ENCODE results near the gene TRMT13. TPM values are rescaled to one million over a fixed set of nuclear protein-coding genes. Genes with fewer than 3 reads are reported as not detected.

Gene TRMT13
- total RNA-seq, 1 experiment from 2014 or later: 23.3 TPM

DNA sequence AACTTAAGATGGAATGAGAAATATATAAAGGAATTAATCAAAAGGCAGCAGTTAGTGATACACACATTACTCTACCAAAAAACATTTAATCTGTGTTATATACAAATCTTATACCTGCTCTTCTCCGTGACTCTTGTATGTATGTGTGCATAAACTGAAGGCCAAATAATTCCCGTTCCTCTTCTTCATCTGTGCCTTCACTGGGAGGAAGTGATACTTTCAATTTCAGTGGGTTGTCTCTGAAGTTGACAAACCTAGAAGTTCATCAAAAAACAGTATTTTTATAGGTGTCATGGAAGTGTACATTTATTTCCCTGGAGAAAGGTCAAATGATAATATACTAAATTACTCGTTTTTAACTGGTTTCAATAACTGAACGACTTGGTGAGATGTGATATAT, 19.3 kb downstream of the TRMT13 start:
- Histone ChIP-seq H3K9me3 (ENCODE audit: low read depth, low read length, poor library complexity, severe bottlenecking) (no peaks in the 10 kb centered on the region), H3K36me3 (ENCODE audit: insufficient read depth, low read length, poor library complexity, severe bottlenecking) (peaks cover 19% of the 10 kb centered on the region), H3K4me1 (ENCODE audit: insufficient read depth, low read length, poor library complexity, severe bottlenecking) (no peaks in the 10 kb centered on the region), H3K4me3 (ENCODE audit: low read depth, low read length, poor library complexity, severe bottlenecking) (no peak overlapping the region), H3K27me3 (replicated peaks; ENCODE audit: insufficient read depth, low read depth, low read length, poor library complexity) (no peaks in the 10 kb centered on the region), H3K27ac (ENCODE audit: low read depth, low read length, poor library complexity, severe bottlenecking) (no peak overlapping the region)
- ChIA-PET POLR2A (ENCODE audit: low non-redundant PET) (no interaction called here), CTCF (no interaction called here)
- no TSS peak for BruUV-seq (replicated peaks)
- no peak for DNase-seq (ENCODE audit: low spot score)
- intact Hi-C loops (cut with micrococcal nuclease; ENCODE audit: unreplicated experiment): no loop called here
- TF ChIP-seq, protein P1, sequence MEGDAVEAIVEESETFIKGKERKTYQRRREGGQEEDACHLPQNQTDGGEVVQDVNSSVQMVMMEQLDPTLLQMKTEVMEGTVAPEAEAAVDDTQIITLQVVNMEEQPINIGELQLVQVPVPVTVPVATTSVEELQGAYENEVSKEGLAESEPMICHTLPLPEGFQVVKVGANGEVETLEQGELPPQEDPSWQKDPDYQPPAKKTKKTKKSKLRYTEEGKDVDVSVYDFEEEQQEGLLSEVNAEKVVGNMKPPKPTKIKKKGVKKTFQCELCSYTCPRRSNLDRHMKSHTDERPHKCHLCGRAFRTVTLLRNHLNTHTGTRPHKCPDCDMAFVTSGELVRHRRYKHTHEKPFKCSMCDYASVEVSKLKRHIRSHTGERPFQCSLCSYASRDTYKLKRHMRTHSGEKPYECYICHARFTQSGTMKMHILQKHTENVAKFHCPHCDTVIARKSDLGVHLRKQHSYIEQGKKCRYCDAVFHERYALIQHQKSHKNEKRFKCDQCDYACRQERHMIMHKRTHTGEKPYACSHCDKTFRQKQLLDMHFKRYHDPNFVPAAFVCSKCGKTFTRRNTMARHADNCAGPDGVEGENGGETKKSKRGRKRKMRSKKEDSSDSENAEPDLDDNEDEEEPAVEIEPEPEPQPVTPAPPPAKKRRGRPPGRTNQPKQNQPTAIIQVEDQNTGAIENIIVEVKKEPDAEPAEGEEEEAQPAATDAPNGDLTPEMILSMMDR (conservative IDR thresholded peaks at IDR 0.05; ENCODE audit: low read depth, low read length): no peak
- no peak for TF ChIP-seq EZH2 (IDR thresholded peaks at IDR 0.05; ENCODE audit: borderline replicate concordance, low read depth, low read length, poor library complexity, severe bottlenecking)

DNA sequence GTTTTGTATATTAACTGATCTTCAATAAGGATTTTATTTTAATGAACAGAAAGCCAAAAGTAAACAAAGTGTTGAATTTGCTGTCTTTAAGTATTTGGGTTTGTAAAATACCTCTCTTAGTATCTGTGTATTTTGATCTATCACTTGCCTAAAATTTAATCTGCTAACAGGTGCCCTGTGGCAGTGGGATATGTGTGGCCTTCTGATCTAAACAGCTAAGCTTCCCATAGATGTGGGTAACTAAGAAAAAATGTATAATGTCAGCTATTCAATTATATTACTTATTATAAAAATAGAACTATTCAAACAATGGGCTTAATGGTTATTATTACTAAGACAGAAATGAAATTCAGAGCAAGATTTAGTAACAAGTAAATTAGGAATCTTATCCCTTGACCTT, 29.9 kb downstream of the TRMT13 start:
- ChIA-PET CTCF (no interaction called here), POLR2A (ENCODE audit: low non-redundant PET) (no interaction called here)
- H3K27ac ChIP-seq (ENCODE audit: low read depth, low read length, poor library complexity, severe bottlenecking): no peak overlapping the region
- H3K9me3 ChIP-seq (ENCODE audit: low read depth, low read length, poor library complexity, severe bottlenecking): no peaks in the 10 kb centered on the region
- intact Hi-C loops (cut with micrococcal nuclease; ENCODE audit: unreplicated experiment): no loop called here
- H3K27me3 ChIP-seq (replicated peaks; ENCODE audit: insufficient read depth, low read depth, low read length, poor library complexity): no peaks in the 10 kb centered on the region
- H3K4me1 ChIP-seq (ENCODE audit: insufficient read depth, low read length, poor library complexity, severe bottlenecking): no peaks in the 10 kb centered on the region
- TF ChIP-seq EZH2 (IDR thresholded peaks at IDR 0.05; ENCODE audit: borderline replicate concordance, low read depth, low read length, poor library complexity, severe bottlenecking): no peak
- TF ChIP-seq, protein P1 (conservative IDR thresholded peaks at IDR 0.05; ENCODE audit: low read depth, low read length): no peak
- H3K4me3 ChIP-seq (ENCODE audit: low read depth, low read length, poor library complexity, severe bottlenecking): no peak overlapping the region
- DNase-seq (ENCODE audit: low spot score): no peak
- BruUV-seq (replicated peaks): no TSS peak
- H3K36me3 ChIP-seq (ENCODE audit: insufficient read depth, low read length, poor library complexity, severe bottlenecking): no peaks in the 10 kb centered on the region

DNA sequence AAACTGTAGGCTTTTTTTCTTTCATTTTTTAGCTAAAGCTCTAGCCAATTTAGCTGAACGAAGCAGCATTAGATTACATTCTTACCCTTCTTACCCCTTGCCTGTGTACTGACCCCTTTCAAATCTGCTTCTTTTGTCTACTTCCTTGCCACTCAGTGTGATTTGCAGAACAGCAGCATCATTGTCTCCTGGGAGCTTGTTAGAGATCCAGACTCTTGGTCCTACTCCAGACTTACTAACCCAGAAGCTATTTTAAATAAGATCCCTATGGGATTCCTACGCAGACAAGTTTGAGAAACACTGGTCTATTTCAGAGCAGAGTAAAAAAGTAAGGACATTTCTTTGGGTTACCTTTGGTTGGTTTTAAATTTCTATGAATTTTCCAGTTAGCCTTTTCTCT, 31.3 kb downstream of the TRMT13 start:
- no peaks in the 10 kb centered on the region for H3K9me3 ChIP-seq (ENCODE audit: low read depth, low read length, poor library complexity, severe bottlenecking)
- intact Hi-C loops (cut with micrococcal nuclease; ENCODE audit: unreplicated experiment): no loop called here
- no peak overlapping the region for H3K4me3 ChIP-seq (ENCODE audit: low read depth, low read length, poor library complexity, severe bottlenecking)
- H3K36me3 ChIP-seq (ENCODE audit: insufficient read depth, low read length, poor library complexity, severe bottlenecking): no peaks in the 10 kb centered on the region
- CTCF ChIA-PET: interaction anchor here (0.6 kb wide), 1 partner anchor 138 kb away, joined by 7 read pairs; no protein-coding TSS in a partner anchor
- no peaks in the 10 kb centered on the region for H3K27me3 ChIP-seq (replicated peaks; ENCODE audit: insufficient read depth, low read depth, low read length, poor library complexity)
- DNase-seq (ENCODE audit: low spot score): peak; percentile 81
- TF ChIP-seq, protein P1 (conservative IDR thresholded peaks at IDR 0.05; ENCODE audit: low read depth, low read length): no peak
- TF ChIP-seq EZH2 (IDR thresholded peaks at IDR 0.05; ENCODE audit: borderline replicate concordance, low read depth, low read length, poor library complexity, severe bottlenecking): no peak
- no TSS peak for BruUV-seq (replicated peaks)
- no peaks in the 10 kb centered on the region for H3K4me1 ChIP-seq (ENCODE audit: insufficient read depth, low read length, poor library complexity, severe bottlenecking)
- POLR2A ChIA-PET (ENCODE audit: low non-redundant PET): interaction anchor here (0.6 kb wide), 1 partner anchor 196 kb away, joined by 9 read pairs; no protein-coding TSS in a partner anchor
- no peak overlapping the region for H3K27ac ChIP-seq (ENCODE audit: low read depth, low read length, poor library complexity, severe bottlenecking)
